OCI-LY3 (cell line): Measurements from ENCODE around the gene CD320.

Experiments used
- CTCF ChIP-seq: fragments of 200-600, 300-600 bp; sonication (generic); IDR thresholded peaks from 2 replicates; pipeline ENCODE4 v1.5.1; 2014; ENCODE audit warnings: antibody characterized with exemption, low read length, low read depth
- EZH2phosphoT487 ChIP-seq: fragments of 200-600 bp; shearing (Covaris generic); IDR thresholded peaks from 2 replicates; pipeline ENCODE4 v1.6.1; 2018; ENCODE audit warnings: antibody characterized with exemption, mixed run types, low read depth

- TF ChIP-seq CTCF, result no peak
- no peak for TF ChIP-seq EZH2phosphoT487
Measured at GRCh38 chr19:8325454-8325853, 17.3 kb upstream of the CD320 start.
